ENCODE results near the gene LOXL1.

Gene LOXL1

GRCh38 chr15:73989001-73989798 lies 62.9 kb downstream of the LOXL1 start:
- no peak for TF ChIP-seq ESRRG (CRISPR knock-in tag; IDR thresholded peaks at IDR 0.05)
- no peak for TF ChIP-seq ARNTL (CRISPR knock-in tag; IDR thresholded peaks at IDR 0.05; ENCODE audit: borderline replicate concordance, low read depth)
- TF ChIP-seq ZFP3 (CRISPR knock-in tag; IDR thresholded peaks at IDR 0.05), result no peak
- no peak for TF ChIP-seq CSDC2 (CRISPR knock-in tag; IDR thresholded peaks at IDR 0.05)
- TF ChIP-seq TCF4 (CRISPR knock-in tag; IDR thresholded peaks at IDR 0.05; ENCODE audit: borderline replicate concordance), result no peak
- no peak for TF ChIP-seq ISL1 (CRISPR knock-in tag; IDR thresholded peaks at IDR 0.05)
- no peak for TF ChIP-seq RARB (CRISPR knock-in tag; IDR thresholded peaks at IDR 0.05)
- TF ChIP-seq SNAI2 (CRISPR knock-in tag; IDR thresholded peaks at IDR 0.05), result no peak
- no peak for TF ChIP-seq ZNF8 (CRISPR knock-in tag; IDR thresholded peaks at IDR 0.05)
- no peak for TF ChIP-seq CREB5 (CRISPR knock-in tag; IDR thresholded peaks at IDR 0.05; ENCODE audit: low read depth)
- no peak for TF ChIP-seq OSR1 (CRISPR knock-in tag; IDR thresholded peaks at IDR 0.05)
- no peak for TF ChIP-seq PATZ1 (CRISPR knock-in tag; IDR thresholded peaks at IDR 0.05; ENCODE audit: borderline replicate concordance)
- TF ChIP-seq BACH2 (CRISPR knock-in tag; IDR thresholded peaks at IDR 0.05; ENCODE audit: borderline replicate concordance), result no peak
- no peak for TF ChIP-seq ZNF70 (CRISPR knock-in tag; IDR thresholded peaks at IDR 0.05)
- TF ChIP-seq TSHZ2 (CRISPR knock-in tag; IDR thresholded peaks at IDR 0.05), result no peak
- TF ChIP-seq CSRNP3 (CRISPR knock-in tag; IDR thresholded peaks at IDR 0.05), result no peak
- no peak for TF ChIP-seq PPARA (CRISPR knock-in tag; IDR thresholded peaks at IDR 0.05; ENCODE audit: borderline replicate concordance)
- no peak for TF ChIP-seq TOX (CRISPR knock-in tag; IDR thresholded peaks at IDR 0.05; ENCODE audit: borderline replicate concordance)
- ATAC-seq, result peak; percentile 46

- no peak for ATAC-seq
- no peak for TF ChIP-seq ZNF565 (CRISPR knock-in tag; conservative IDR thresholded peaks at IDR 0.05; ENCODE audit: low read depth)
- TF ChIP-seq ZNF70 (CRISPR knock-in tag; IDR thresholded peaks at IDR 0.05), result no peak
- TF ChIP-seq ZFP30 (CRISPR knock-in tag; IDR thresholded peaks at IDR 0.05), result no peak
- no peak for TF ChIP-seq PATZ1 (CRISPR knock-in tag; IDR thresholded peaks at IDR 0.05; ENCODE audit: borderline replicate concordance)
- no peak for TF ChIP-seq ZNF8 (CRISPR knock-in tag; IDR thresholded peaks at IDR 0.05)
- TF ChIP-seq BACH2 (CRISPR knock-in tag; IDR thresholded peaks at IDR 0.05; ENCODE audit: borderline replicate concordance), result no peak
- TF ChIP-seq TSHZ2 (CRISPR knock-in tag; IDR thresholded peaks at IDR 0.05), result no peak
- TF ChIP-seq CSDC2 (CRISPR knock-in tag; IDR thresholded peaks at IDR 0.05), result no peak
- no peak for TF ChIP-seq POU6F1 (CRISPR knock-in tag; IDR thresholded peaks at IDR 0.05; ENCODE audit: borderline replicate concordance, low read depth)
- no peak for TF ChIP-seq OSR1 (CRISPR knock-in tag; IDR thresholded peaks at IDR 0.05)
- no peak for TF ChIP-seq ZFP3 (CRISPR knock-in tag; IDR thresholded peaks at IDR 0.05)
- TF ChIP-seq TOX (CRISPR knock-in tag; IDR thresholded peaks at IDR 0.05; ENCODE audit: borderline replicate concordance), result no peak
- TF ChIP-seq ESRRG (CRISPR knock-in tag; IDR thresholded peaks at IDR 0.05), result no peak
- TF ChIP-seq ARNTL (CRISPR knock-in tag; IDR thresholded peaks at IDR 0.05; ENCODE audit: borderline replicate concordance, low read depth), result no peak
Measured at GRCh38 chr15:73990250-73991005, 64.2 kb downstream of the LOXL1 start.
